Activated CD8-positive, alpha-beta memory T cell treated with anti-CD3 and anti-CD28 coated beads, Interleukin-2, amount 50 U/mL, for 1 hour (primary cell): ENCODE measurements around the gene TGFBR3.

Experiments
- DNase-seq: peaks from one replicate; pipeline ENCODE4 v3.0.0-alpha.2; 2020; ENCODE audit errors: extremely low read depth

TGFBR3 gene

DNA sequence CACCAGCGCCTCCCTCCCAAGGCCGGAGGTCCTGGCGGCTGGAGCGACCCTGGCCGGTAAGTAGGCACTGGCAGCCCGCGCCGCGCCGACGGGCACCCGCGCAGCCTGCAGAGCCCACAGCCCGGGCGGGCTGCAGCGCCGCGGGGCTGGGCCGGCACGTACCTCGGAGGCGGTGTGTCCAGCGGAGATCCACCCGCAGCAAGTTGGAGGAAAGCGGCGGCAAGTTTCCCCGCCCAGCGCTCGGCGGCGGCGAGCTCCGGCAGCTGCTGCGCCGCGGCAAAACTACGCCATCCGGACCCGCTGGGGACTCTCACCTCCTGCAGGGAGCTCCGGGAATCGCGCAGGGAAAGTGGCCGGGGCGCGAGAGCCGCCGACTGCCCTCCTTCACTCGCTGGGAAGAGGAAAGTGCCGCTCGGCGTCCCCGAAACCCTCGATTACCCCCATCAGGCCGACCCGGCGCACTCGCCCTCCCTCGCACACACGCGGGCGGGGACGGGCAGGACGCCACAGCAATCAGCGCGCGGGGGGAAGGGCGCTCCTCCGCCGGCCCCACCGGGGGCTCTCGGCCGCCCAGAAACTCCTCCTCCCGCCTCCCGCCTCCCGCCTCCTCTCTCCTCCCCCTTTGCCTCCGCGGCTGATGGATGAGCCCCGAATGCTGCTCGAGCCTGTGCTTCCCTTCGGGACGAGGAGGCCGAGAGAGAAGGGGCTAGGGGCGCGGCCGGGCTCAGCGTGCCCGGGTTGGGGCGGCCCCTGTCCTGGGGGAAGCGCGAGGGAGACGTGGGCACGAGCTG is at the start of gene TGFBR3:
Gene TGFBR3 (minus strand): TSS at position 436 of the 791 bp plus-strand sequence. CDS start 24,620 bp downstream, outside the sequence.
- peak; percentile 50 for DNase-seq

DNA sequence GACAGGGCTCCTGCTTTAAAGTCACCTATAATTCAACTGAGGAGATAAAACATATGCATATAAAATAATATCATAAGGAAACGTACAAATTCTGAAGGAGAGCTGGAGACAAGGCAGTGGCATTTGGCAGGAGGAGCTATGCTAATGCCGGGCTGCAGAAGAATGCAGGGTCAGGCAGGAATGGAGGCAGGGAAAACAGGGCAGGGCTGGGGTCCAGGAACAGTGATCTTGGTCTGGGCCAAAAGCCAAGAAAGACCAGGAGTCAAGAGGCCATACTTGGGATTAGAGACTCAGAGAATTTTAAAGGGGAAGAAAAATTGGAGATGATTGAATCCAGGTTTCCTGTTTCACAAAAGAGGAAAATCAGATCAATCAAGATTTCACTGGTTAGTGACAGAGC is 43.3 kb upstream of the TGFBR3 start:
- no peak for DNase-seq

DNA sequence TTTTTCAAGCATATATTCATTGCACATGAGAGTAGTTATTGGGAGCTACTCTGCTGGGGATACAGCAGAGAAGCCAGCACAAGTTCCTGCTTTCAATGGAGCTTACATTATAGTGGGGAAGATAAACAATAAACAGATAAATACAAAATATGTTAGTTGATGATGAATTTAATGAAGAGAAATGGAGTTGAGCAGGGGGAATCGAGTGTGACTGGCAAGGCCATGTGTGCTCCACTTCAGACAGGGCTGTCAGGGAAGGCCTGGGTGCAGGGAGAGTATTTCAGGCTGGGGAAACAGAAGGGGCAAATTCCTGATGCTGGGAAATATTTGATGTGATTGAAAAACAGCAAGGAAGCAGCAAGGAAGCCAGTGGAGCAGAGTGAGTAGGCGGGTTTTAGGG is 42.1 kb upstream of the TGFBR3 start:
- DNase-seq, result no peak

DNA sequence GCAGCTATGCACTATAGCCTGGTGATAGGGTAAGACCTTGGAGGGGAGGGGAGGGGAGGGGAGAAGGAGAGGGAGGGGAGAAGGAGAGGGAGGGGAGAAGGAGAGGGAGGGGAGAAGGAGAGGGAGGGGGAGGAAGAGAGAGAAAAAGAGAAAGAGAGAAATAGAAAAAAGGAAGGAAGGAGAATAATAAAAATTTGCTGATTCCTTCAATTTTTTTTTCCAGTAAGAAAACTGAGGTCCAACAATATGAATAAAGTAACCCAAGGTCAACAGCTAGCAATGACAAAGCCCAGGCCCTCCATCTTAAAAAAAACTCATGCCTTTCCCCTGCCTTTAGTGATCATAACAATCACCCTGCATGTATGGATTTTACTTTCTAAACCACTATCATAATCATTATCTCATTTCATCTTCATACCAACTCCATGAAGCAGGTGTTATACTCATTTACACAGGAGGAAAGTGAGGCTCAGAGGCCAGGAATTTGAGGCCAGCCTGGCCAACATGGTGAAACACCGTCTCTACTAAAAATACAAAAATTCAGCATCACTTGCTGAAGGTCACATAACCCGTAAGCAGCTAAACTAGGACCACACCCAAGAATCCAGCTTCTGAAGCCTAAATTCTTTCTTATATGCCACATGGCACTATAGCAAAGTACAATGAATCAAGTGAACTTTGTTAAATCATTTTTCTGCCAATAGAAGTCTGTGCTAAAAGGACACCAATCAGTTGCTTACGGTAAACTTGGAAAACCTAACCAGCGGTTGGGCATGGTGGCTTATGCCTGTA is 39.9 kb upstream of the TGFBR3 start:
- no peak for DNase-seq

DNA sequence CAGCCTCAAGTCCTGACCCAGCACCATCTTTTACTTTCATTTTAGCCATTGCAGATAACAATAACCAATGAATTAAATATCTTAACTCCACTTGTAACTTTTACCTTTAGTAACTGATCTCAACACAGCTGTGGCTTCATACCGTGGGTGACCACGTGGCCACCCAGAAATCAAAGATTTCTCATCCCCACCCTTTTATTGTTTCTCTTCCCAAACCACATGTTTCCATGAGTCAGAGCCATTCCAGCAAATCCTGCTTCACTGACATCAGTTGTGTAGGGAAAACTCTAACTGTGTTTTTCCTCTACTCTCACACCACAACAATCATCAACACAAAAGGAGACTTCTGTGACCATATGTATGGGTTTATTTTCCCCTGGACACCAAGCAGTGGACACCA is 38.2 kb upstream of the TGFBR3 start:
- DNase-seq, result no peak

DNA sequence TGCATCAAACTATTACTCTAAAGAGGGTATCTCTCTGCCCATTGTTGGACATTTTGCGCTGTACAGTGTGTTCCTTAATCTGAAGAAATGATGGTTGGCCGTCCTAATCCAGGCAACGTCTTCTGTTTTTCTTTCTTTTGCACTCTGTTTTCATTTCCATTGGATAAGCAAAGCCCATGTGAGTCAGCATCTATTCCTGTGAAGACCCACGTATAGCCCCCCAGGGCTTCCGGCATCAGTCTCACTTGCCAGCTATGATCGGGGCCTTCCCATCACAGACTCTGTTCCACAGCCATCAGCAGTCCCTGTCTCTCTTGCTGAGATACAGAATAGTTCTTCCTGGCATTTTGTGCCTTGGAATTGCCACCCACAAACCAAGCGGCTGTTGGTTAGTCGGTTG is 34.0 kb upstream of the TGFBR3 start:
- DNase-seq, result no peak

DNA sequence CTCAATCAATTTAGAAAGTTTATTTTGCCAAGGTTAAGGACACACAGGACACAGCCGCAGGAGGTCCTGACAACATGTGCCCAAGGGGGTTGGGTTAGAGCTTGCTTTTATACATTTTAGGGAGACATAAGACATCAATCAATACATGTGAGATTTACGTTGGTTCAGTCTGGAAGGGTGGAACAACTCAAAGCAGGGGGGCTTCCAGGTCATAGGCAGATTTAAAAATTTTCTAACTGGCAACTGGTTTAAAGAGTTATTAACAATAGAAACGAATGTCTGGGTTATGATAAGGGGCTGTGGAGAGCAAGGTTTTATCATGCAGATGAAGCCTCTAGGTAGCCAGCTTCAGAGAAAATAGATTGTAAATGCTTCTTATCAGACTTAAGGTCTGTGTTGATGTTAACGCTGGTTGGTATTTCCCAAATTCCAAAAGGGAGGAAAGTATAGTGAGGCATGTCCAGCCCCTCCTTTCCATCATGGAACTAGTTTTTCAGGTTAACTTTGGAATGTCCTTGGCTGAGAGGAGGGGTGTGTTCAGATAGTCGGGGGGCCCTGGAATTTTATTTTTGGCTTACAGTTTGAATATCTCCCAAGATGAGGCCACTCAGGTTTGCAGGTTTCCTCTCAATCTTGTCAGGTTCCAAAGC is 31.0 kb upstream of the TGFBR3 start:
- no peak for DNase-seq

DNA sequence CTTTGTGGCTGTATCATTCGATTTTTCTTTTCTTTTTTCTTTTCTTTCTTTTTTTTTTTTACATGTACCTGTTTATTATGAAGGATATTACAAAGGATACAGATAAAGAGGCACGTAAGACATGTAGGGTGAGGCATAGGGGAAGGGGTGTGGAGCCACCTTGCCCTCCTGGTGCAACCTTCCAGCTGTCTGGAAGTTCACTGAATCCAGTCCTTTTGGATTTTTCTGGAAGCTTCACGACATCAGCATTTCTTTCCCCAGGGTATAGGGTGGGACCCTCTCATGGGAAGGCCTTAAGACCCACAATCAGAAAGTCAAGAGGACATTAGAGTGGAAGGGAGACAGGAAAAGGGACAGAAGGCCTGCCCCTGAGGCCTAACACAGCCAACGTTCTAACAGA is 30.1 kb upstream of the TGFBR3 start:
- DNase-seq, result no peak

DNA sequence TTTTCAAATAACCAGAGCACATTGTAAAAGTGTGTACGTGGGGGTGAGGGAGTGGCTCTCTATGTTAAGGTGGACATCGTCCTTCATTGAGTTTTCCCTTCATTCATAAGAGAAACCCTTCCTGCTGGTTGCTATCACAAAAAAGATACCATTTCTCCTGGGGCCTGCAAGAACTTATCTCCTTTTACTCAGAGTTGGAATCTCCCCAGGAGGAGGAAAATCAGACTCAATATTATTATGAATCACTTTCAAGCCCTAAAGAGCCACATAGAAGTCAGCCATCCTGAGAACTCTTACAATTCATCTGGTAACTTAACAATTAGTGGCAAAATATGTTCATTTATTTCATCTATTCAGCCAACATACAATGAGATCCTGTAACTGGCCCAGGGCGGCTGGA is 27.1 kb upstream of the TGFBR3 start:
- DNase-seq, result no peak

DNA sequence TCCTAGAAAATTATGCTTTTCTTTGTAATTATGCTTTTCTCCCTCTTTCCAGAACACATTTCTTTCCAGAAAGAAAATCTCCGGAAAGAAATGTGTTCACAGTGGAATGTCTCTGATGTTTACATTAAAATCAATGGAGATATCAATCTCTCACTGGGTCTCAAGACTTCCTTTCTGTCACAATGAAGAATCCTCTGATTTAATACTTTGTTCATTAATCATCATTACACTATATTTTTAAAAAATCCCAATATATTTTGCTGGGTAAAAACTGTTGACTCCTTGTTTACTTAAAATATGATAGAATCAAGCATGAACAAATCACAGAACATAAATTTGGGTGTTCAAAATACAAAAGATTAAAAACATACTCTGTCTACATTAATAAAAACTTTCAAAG is 26.3 kb upstream of the TGFBR3 start:
- no peak for DNase-seq

DNA sequence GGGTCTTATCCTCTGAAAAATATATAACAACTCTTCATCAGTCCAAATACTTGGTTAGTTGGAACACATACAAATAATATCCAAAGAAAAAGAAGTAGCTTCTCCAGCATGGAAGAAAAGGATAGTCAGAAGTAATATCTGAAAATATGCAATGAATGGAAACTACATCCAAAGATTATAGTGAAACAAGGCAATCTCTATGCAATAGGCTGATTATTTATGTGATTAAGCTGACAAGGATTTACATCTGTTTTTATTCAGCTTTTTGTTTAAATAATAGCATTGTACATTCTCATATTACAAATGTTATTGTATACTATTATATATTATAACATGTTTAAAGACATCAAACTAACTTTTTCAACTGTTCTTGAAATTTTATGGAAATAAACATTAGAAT is 15.3 kb upstream of the TGFBR3 start:
- DNase-seq, result no peak

DNA sequence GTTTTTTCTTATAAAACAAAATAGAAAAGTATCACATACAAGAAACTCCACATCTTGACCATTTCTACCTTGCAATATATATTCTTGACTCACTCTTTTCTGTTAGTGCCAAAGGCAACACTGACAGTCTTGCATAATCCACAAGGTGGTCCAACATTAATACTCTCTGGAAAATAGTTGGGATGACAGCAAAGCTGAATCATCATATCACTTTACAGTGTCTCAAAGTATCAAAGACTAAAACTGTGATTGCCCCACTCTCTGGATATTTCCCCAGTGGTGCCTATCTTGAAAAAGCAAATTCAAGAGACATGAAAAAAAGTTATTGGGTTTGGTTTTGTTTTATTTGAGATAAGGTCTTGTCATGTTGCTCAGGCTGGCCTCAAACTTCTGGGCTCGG is 14.6 kb upstream of the TGFBR3 start:
- DNase-seq, result no peak

DNA sequence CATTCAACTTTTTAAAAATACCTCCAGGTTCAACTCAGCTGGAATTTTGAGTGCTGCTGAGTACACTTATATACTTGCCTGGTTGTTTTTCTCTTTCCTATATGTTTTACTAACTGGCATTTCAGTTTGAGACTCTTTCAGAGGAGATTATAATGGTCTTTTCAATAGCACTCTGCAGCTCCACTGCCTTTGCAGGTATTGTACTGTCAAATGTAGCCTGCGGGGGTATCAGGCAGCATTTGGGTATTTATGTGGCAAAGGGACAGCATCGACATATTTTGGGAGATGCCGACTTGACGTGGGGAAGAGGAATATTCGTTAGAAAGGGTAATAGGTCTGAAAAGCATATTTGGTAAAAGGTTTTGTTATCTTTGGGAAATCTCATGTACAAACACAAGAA is 11.1 kb upstream of the TGFBR3 start:
- DNase-seq, result no peak

DNA sequence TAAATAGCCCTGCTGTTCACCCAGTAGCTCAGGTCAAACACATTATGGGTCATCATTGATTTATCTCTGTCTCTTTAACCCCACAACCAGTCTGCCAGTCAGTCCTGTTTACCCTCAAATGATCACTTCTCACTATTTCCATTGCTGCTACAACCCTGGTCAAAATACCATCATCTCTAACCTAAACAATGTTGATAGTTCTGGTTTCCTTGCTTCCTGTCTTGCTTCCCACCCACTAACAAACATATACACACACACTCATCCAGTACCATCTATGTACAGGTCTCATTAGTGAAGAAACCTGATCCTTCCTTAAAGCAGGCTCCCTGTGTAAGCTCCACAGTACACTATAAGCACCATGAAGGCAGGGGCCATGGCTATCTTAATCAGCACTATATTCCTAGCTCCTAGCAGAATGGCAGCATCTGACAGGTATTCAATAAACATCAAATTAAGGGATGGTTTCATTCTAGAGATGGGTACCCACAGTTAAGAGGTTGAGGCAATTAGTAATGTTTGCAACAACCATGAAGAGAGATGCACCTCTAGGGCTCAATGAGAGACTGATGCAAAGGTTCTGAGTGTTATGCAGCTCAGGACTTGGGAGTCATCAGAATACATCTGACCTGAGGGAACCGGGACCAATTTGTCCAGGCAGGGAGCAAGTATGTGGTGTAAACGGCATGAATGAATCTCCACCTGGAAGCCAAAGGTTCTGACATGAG is 10.0 kb upstream of the TGFBR3 start:
- no peak for DNase-seq

DNA sequence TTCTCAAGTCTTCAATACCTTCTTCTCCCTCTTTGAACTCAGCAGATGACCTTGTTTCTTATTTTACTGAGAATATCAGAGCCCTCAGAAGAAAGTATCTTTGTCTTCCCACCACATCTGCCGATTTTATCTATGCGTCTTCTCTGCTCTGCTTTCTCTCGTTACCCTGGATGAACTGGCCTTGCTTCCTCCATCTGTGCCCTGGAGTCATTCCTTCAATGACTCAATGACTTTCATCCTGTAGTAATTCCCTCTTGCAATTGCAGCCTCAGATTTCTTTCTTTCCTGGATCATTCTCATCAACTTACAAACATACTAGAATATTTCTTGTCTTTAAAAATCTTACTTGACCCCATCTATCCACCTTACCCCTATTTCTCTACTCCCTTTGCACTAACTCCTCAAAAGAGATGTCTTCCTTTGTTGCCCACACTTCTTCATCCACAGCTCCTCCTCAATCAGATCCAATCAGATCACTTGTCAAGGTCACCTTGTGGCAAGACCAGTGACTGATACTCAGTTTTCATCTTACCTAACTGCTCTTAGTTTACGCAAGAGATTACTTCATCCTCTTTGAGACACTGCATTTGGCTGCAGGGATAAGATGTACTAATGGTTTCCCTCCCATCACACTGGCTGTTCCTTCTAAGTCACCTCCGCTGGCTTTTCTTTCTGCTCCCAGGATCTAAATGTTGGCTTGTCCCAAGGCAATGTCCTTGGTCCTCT is 8.2 kb upstream of the TGFBR3 start:
- no peak for DNase-seq

DNA sequence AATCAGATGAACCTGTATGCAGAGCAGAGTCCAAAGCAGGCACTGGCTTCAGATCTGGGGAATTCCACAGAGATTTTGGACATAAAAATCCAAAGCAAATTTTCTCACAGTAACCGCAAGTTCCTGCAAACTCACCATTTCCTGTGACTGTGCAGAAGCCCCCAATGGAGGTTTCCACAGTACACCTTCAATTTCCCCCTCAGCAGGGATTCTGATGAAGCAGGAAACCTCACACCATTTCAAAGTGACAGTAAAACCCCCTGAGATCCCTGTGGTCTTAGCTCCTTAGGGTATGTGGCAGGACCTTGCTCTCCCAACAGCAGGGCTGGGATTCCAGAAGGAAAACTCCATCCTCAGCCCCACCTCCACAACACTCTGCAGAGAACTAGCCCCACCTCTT is 6.0 kb upstream of the TGFBR3 start:
- DNase-seq, result no peak

DNA sequence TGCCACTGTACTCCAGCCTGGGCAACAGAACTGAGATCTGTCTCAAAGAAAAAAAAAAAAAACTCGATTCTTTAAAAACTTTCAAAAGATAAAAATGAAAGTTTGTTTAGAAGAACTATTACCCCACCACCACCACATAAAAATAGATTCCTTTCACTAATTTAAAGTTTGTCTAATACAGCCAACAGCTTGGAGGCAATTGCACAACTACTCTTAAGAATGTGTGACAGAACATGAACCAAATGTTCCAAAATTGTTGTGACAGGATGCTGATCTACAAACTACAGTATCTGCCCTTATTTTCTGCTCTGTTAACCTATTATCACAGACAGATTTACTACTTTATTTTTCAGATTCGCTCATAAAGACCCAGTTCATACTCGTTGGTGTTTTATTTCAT is 5.5 kb upstream of the TGFBR3 start:
- DNase-seq, result no peak

DNA sequence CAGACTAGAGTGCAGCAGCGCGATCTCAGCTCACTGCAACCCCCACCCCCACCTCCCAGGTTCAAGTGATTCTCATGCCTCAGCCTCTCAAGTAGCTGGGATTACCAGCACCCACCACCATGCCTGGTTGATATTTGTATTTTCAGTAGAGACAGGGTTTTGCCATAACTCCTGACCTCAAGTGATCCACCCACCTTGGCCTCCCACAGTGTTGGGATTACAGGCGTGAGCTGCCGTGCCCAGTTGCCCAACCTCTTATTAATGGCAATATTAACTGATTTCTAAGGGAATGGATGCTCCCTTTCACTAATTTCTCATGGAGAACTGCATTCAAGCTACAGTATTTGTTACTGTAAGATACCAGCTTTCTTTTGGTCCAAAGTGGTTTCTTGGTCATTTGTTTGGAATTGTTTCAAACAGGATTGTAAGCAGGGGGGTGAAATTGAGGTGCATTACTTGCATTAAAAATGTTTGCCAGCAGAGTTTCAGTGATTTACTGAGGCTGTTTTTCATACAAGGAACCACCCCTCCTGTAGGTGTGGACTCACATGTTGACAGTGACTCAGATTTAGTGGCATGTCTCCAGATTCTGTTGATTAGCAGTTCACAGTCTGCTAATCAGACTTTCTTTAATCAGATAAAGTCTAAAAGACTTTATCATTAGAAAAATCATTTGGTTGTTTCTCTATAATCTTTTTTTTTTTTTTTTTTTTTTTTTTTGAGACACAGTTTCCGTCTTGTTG is 3.9 kb upstream of the TGFBR3 start:
- DNase-seq, result no peak

DNA sequence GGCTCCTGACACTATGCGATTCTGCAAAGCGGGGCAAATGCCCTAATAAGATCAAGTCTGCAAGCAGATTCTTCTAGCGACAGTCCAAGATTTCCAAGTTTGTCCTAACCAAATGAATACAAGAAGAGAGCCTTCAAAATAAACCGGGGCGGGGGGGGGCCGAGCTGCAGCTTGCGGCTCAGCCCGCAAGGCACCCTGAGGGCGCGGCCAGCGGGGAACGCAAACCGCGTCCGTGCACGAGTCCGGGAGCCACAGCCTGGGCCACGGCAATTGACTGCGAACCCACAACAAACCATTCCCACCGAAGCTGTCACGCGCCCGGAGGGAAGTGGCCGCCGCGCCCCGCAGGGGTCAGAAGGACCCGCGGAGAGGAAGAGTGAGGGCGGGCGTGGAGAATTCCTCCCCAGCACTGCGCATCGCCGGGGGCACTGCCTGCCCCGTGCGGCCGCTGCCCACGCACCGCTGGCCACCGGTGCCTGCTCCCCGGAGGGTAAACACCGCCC is 687 bp downstream of the TGFBR3 start:
- DNase-seq, result no peak

DNA sequence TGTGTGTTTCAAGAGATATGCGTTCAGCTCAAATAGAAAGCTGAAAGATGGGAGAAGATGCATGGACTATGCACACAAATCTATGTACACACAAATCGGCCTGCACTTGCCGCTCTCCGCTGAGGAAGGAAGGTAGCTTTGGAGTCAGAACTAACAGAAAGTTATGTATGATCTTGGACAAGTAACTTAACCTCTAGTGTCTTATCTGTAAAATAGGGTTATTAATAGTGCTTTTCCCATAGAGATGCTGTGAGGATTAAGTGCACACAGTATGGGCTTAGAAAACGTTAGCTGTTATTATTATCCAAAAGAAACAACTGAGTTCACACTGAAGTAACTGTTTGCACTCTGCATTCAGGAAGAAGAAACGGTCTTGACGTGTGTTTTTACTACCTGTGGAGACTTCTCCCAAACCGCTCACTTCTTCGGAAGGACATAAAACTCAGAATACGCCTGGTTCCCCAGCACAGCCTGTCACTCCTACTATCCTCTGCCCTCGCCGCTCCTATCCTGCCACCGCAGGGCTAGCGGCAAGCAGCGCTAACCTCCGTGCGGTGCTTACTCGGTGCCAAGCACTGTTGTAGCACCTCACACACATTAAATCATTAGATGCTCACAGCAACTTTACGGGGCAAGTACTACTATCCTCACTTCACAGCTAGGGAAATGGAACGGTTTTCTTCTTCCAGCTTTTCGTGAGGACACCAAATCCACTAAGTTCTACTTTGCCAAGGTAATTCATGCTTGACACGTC is 1.3 kb downstream of the TGFBR3 start:
- DNase-seq, result no peak
